ENCODE results near the gene GPR143. TPM values are rescaled to one million over a fixed set of nuclear protein-coding genes. Genes with fewer than 3 reads are reported as not detected.
A peak's percentile ranks its signal among the peaks of the same experiment; 100 is the strongest.

The GPR143 gene
- total RNA-seq, 1 donor from 2014 or later, result 2.4 TPM

GRCh38 chrX:9687899-9688298 is 77.7 kb downstream of the GPR143 start:
- H3K27ac Mint-ChIP-seq (ENCODE audit: unreplicated experiment), result no peak overlapping the region
- peaks cover 22% of the 10 kb centered on the region for H3K36me3 Mint-ChIP-seq (ENCODE audit: low read depth)
- no peak overlapping the region for H3K4me3 Mint-ChIP-seq
- DNase-seq (ENCODE audit: low read depth, low spot score), result no peak
- peaks cover 4% of the 10 kb centered on the region for H3K9me3 Mint-ChIP-seq
- TF ChIP-seq CTCF (conservative IDR thresholded peaks at IDR 0.05), result no peak
- H3K4me1 Mint-ChIP-seq, result no peaks in the 10 kb centered on the region
- H3K27me3 Mint-ChIP-seq (ENCODE audit: low read depth), result no peaks in the 10 kb centered on the region

GRCh38 chrX:9683350-9683749 is 82.3 kb downstream of the GPR143 start:
- Mint-ChIP-seq H3K9me3 (peaks cover 4% of the 10 kb centered on the region), H3K27me3 (ENCODE audit: low read depth) (no peaks in the 10 kb centered on the region), H3K4me3 (no peak overlapping the region), H3K27ac (ENCODE audit: unreplicated experiment) (no peak overlapping the region), H3K36me3 (ENCODE audit: low read depth) (peaks cover 23% of the 10 kb centered on the region), H3K4me1 (no peaks in the 10 kb centered on the region)
- TF ChIP-seq CTCF (conservative IDR thresholded peaks at IDR 0.05), result no peak
- DNase-seq (ENCODE audit: low read depth, low spot score), result no peak

GRCh38 chrX:9682861-9683260 is 82.8 kb downstream of the GPR143 start:
- H3K4me1 Mint-ChIP-seq, result no peaks in the 10 kb centered on the region
- no peak overlapping the region for H3K4me3 Mint-ChIP-seq
- no peak overlapping the region for H3K27ac Mint-ChIP-seq (ENCODE audit: unreplicated experiment)
- H3K27me3 Mint-ChIP-seq (ENCODE audit: low read depth), result no peaks in the 10 kb centered on the region
- no peak for TF ChIP-seq CTCF (conservative IDR thresholded peaks at IDR 0.05)
- H3K9me3 Mint-ChIP-seq, result peaks cover 7% of the 10 kb centered on the region
- DNase-seq (ENCODE audit: low read depth, low spot score), result no peak
- peaks cover 24% of the 10 kb centered on the region for H3K36me3 Mint-ChIP-seq (ENCODE audit: low read depth)

GRCh38 chrX:9682456-9682855 is 83.2 kb downstream of the GPR143 start:
- Mint-ChIP-seq H3K27me3 (ENCODE audit: low read depth) (no peaks in the 10 kb centered on the region), H3K36me3 (ENCODE audit: low read depth) (peaks cover 26% of the 10 kb centered on the region), H3K27ac (ENCODE audit: unreplicated experiment) (no peak overlapping the region), H3K4me3 (no peak overlapping the region), H3K4me1 (no peaks in the 10 kb centered on the region), H3K9me3 (peaks cover 7% of the 10 kb centered on the region)
- peak; percentile 29 for TF ChIP-seq CTCF (conservative IDR thresholded peaks at IDR 0.05)
- no peak for DNase-seq (ENCODE audit: low read depth, low spot score)

GRCh38 chrX:9681422-9681821 is 84.2 kb downstream of the GPR143 start:
- no peaks in the 10 kb centered on the region for H3K27me3 Mint-ChIP-seq (ENCODE audit: low read depth)
- DNase-seq (ENCODE audit: low read depth, low spot score), result no peak
- H3K9me3 Mint-ChIP-seq, result peaks cover 8% of the 10 kb centered on the region
- H3K36me3 Mint-ChIP-seq (ENCODE audit: low read depth), result peaks cover 30% of the 10 kb centered on the region
- H3K4me1 Mint-ChIP-seq, result no peaks in the 10 kb centered on the region
- no peak overlapping the region for H3K4me3 Mint-ChIP-seq
- peak overlapping the region; percentile 50 for H3K27ac Mint-ChIP-seq (ENCODE audit: unreplicated experiment)
- no peak for TF ChIP-seq CTCF (conservative IDR thresholded peaks at IDR 0.05)

- H3K4me1 Mint-ChIP-seq, result no peaks in the 10 kb centered on the region
- peaks cover 33% of the 10 kb centered on the region for H3K36me3 Mint-ChIP-seq (ENCODE audit: low read depth)
- DNase-seq (ENCODE audit: low read depth, low spot score), result no peak
- H3K27me3 Mint-ChIP-seq (ENCODE audit: low read depth), result no peaks in the 10 kb centered on the region
- TF ChIP-seq CTCF (conservative IDR thresholded peaks at IDR 0.05), result no peak
- H3K4me3 Mint-ChIP-seq, result no peak overlapping the region
- peak overlapping the region; percentile 50 for H3K27ac Mint-ChIP-seq (ENCODE audit: unreplicated experiment)
- H3K9me3 Mint-ChIP-seq, result peaks cover 8% of the 10 kb centered on the region
These were observed 84.6 kb downstream of the GPR143 start for GRCh38 chrX:9681011-9681410.
